DMS 273 (cell line): ENCODE measurements around the gene KCNT1.

Source experiments
- DNase-seq: peaks from one replicate; lab custom pipeline; 2025; ENCODE audit not compliant: unreplicated experiment; lab: John Stamatoyannopoulos, UW

The KCNT1 gene

GRCh38 chr9:135777623-135778177 lies 75.7 kb downstream of the KCNT1 start:
- DNase-seq, result no peak

- DNase-seq, result no peak
These were observed 76.4 kb downstream of the KCNT1 start for GRCh38 chr9:135778421-135778820.

GRCh38 chr9:135779571-135779970 lies 77.6 kb downstream of the KCNT1 start:
- DNase-seq, result no peak

- no peak for DNase-seq
These were observed 78.1 kb downstream of the KCNT1 start for GRCh38 chr9:135780086-135780485.

- DNase-seq, result no peak
These were observed 78.6 kb downstream of the KCNT1 start for GRCh38 chr9:135780626-135781025.

GRCh38 chr9:135782946-135783345 lies 81.0 kb downstream of the KCNT1 start:
- no peak for DNase-seq

- DNase-seq, result peak; percentile 20
These were observed 81.7 kb downstream of the KCNT1 start for GRCh38 chr9:135783540-135784245.

GRCh38 chr9:135785013-135785575 lies 83.1 kb downstream of the KCNT1 start:
- no peak for DNase-seq

GRCh38 chr9:135786146-135786690 lies 84.2 kb downstream of the KCNT1 start:
- no peak for DNase-seq

- no peak for DNase-seq
These were observed 85.3 kb downstream of the KCNT1 start for GRCh38 chr9:135787317-135787716.

- no peak for DNase-seq
These were observed 86.0 kb downstream of the KCNT1 start for GRCh38 chr9:135787776-135788575.

GRCh38 chr9:135788576-135789300 lies 86.8 kb downstream of the KCNT1 start:
- no peak for DNase-seq

GRCh38 chr9:135789838-135790291 lies 87.9 kb downstream of the KCNT1 start:
- no peak for DNase-seq

- no peak for DNase-seq
These were observed 88.4 kb downstream of the KCNT1 start for GRCh38 chr9:135790356-135790755.

GRCh38 chr9:135790850-135791249 lies 88.9 kb downstream of the KCNT1 start:
- no peak for DNase-seq

GRCh38 chr9:135791431-135792267 lies 89.7 kb downstream of the KCNT1 start:
- peak; percentile 28 for DNase-seq

- DNase-seq, result no peak
These were observed 90.5 kb downstream of the KCNT1 start for GRCh38 chr9:135792268-135793128.

GRCh38 chr9:135793221-135794056 lies 91.5 kb downstream of the KCNT1 start:
- DNase-seq, result no peak
